SIG-M5 treated with dmso at 0.1 percent for 504 hours (cell line): Measurements from ENCODE around the gene MARK4.

Source experiments
- DNase-seq: peaks from one replicate; lab custom pipeline; 2025; ENCODE audit not compliant: unreplicated experiment; lab: John Stamatoyannopoulos, UW

Gene MARK4

GRCh38 chr19:45354241-45354842 is 103.3 kb downstream of the MARK4 start:
- no peak for DNase-seq
